ENCODE data around the gene KIF17.

- TF ChIP-seq CTCF (IDR thresholded peaks at IDR 0.05) (no peak), POLR2AphosphoS5 (IDR thresholded peaks at IDR 0.05) (no peak), EP300 (IDR thresholded peaks at IDR 0.05; ENCODE audit: low read depth) (no peak), POLR2A (IDR thresholded peaks at IDR 0.05) (no peak)
Measured at GRCh38 chr1:20619999-20620398, 97.8 kb downstream of the KIF17 start.
